Measurements from ENCODE around the gene ST3GAL3. TPM values are rescaled to one million over a fixed set of nuclear protein-coding genes. Genes with fewer than 3 reads are reported as not detected.

ST3GAL3 gene
- total and polyA plus RNA-seq, 10 of the 15 experiments (the other 5 are each of a cell fraction or from before 2014, with no cell fraction given), result 1.2 to 19.3 (median 11.0) TPM

GRCh38 chr1:43873851-43874250, 166.5 kb downstream of the ST3GAL3 start:
- CTCF ChIA-PET, result interaction anchor here (0.9 to 1.0 kb wide), 2 partner anchors 61 to 104 kb away, joined by 3 read pairs; no protein-coding TSS in a partner anchor

GRCh38 chr1:43874716-43875115, 167.4 kb downstream of the ST3GAL3 start:
- H3K4me1 ChIP-seq (ENCODE audit: control insufficient read depth, insufficient read depth, low read length), result no peaks in the 10 kb centered on the region
- no peak for ATAC-seq
- no peaks in the 10 kb centered on the region for H3K9me3 ChIP-seq (replicated peaks; ENCODE audit: control insufficient read depth, insufficient read depth, low read length)
- WGBS (ENCODE audit: insufficient coverage, insufficient replicate concordance, low lambda C conversion rate, missing lambda C conversion rate), result 80% methylated on average over 3 of the region's 3 CpGs
- H3K79me2 ChIP-seq (ENCODE audit: control insufficient read depth, insufficient read depth, low read length), result no peaks in the 10 kb centered on the region
- no peak for DNase-seq (ENCODE audit: low read depth, low spot score)
- no peak overlapping the region for H2AFZ ChIP-seq (ENCODE audit: control insufficient read depth, low read depth, low read length)
- ChIA-PET CTCF (interaction anchor here (0.9 to 1.3 kb wide), 2 partner anchors 60 to 112 kb away, joined by 3 to 6 read pairs; no protein-coding TSS in a partner anchor), SMC1A (ENCODE audit: uncharacterized antibody, unreplicated experiment) (interaction anchor here (0.7 to 1.5 kb wide), 6 partner anchors 9 to 110 kb away, joined by 3 to 6 read pairs (median 3); no protein-coding TSS in a partner anchor), RAD21 (ENCODE audit: unreplicated experiment) (interaction anchor here (0.8 to 1.3 kb wide), 2 partner anchors 29 to 111 kb away, joined by 3 to 8 read pairs; no protein-coding TSS in a partner anchor), POLR2A (no interaction called here)
- H3K9ac ChIP-seq (ENCODE audit: control insufficient read depth, insufficient read depth, low read length), result no peak overlapping the region
- H3K27me3 ChIP-seq (replicated peaks in 1 of 2; ENCODE audit: control insufficient read depth in 2 of 2, insufficient read depth in 2 of 2, low read length in 1 of 2), result no peaks in the 10 kb centered on the region
- H3K4me3 ChIP-seq, result no peak overlapping the region
- no peak for FAIRE-seq
- no peak overlapping the region for H3K4me2 ChIP-seq (ENCODE audit: control insufficient read depth, insufficient read depth)
- H4K20me1 ChIP-seq (ENCODE audit: control insufficient read depth, insufficient read depth), result no peaks in the 10 kb centered on the region
- BruUV-seq (replicated peaks), result no TSS peak
- no peak overlapping the region for H3K27ac ChIP-seq (ENCODE audit: control insufficient read depth, insufficient read depth)
- intact Hi-C loops (cut with micrococcal nuclease; ENCODE audit: unreplicated experiment), result no loop called here
- in situ Hi-C loops (cut with MboI), result no loop called here
- H3K36me3 ChIP-seq (ENCODE audit: control insufficient read depth in 2 of 2, insufficient read depth in 2 of 2, low read length in 1 of 2), result no peaks in the 10 kb centered on the region; a peak in 1 of 4 replicates
- TF ChIP-seq FOXK2 (IDR thresholded peaks at IDR 0.05), result no peak
- TF ChIP-seq HDAC2 (IDR thresholded peaks at IDR 0.05), result no peak
- TF ChIP-seq IRF3 (IDR thresholded peaks at IDR 0.05), result no peak
- no peak for TF ChIP-seq ZNF687 (IDR thresholded peaks at IDR 0.05)
- TF ChIP-seq SMAD5 (IDR thresholded peaks at IDR 0.05; ENCODE audit: low read depth), result no peak
- no peak for TF ChIP-seq MEF2A (IDR thresholded peaks at IDR 0.05; ENCODE audit: insufficient read depth, low read depth, low read length)

More at GRCh38 chr1:43873851-43874250, 166.5 kb downstream of the ST3GAL3 start:
- Histone ChIP-seq H3K9me3 (replicated peaks; ENCODE audit: control insufficient read depth, insufficient read depth, low read length) (no peaks in the 10 kb centered on the region), H2AFZ (ENCODE audit: control insufficient read depth, low read depth, low read length) (no peak overlapping the region), H3K9ac (ENCODE audit: control insufficient read depth, insufficient read depth, low read length) (no peak overlapping the region), H3K4me1 (ENCODE audit: control insufficient read depth, insufficient read depth, low read length) (no peaks in the 10 kb centered on the region), H3K4me2 (ENCODE audit: control insufficient read depth, insufficient read depth) (no peak overlapping the region), H3K27ac (ENCODE audit: control insufficient read depth, insufficient read depth) (no peak overlapping the region), H4K20me1 (ENCODE audit: control insufficient read depth, insufficient read depth) (no peaks in the 10 kb centered on the region), H3K79me2 (ENCODE audit: control insufficient read depth, insufficient read depth, low read length) (no peaks in the 10 kb centered on the region), H3K27me3 (replicated peaks in 1 of 2; ENCODE audit: control insufficient read depth in 2 of 2, insufficient read depth in 2 of 2, low read length in 1 of 2) (no peaks in the 10 kb centered on the region), H3K4me3 (no peak overlapping the region), H3K36me3 (ENCODE audit: control insufficient read depth in 2 of 2, insufficient read depth in 2 of 2, low read length in 1 of 2) (no peaks in the 10 kb centered on the region)
- no TSS peak for BruUV-seq (replicated peaks)
- FAIRE-seq, result no peak
- intact Hi-C loops (cut with micrococcal nuclease; ENCODE audit: unreplicated experiment), result no loop called here
- TF ChIP-seq MTA2 (IDR thresholded peaks at IDR 0.05; ENCODE audit: low read depth) (no peak), TCF12 (IDR thresholded peaks at IDR 0.05; ENCODE audit: low read depth, low read length) (no peak), JUNB (IDR thresholded peaks at IDR 0.05) (no peak), POLR2AphosphoS5 (IDR thresholded peaks at IDR 0.05; ENCODE audit: low read length) (no peak), DPF2 (IDR thresholded peaks at IDR 0.05) (no peak), TCF3 (IDR thresholded peaks at IDR 0.05; ENCODE audit: borderline replicate concordance, insufficient read depth, low read depth, low read length) (no peak), PAX8 (IDR thresholded peaks at IDR 0.05) (no peak), HDAC6 (IDR thresholded peaks at IDR 0.05; ENCODE audit: unreplicated experiment) (no peak), RBBP5 (conservative IDR thresholded peaks at IDR 0.05) (no peak), PKNOX1 (IDR thresholded peaks at IDR 0.05) (no peak), ASH2L (IDR thresholded peaks at IDR 0.05; ENCODE audit: borderline replicate concordance, low read depth) (no peak), NBN (IDR thresholded peaks at IDR 0.05) (no peak), BRCA1 (IDR thresholded peaks at IDR 0.05; ENCODE audit: low read depth, low read length) (no peak)
- POLR2A ChIA-PET, result no interaction called here
- in situ Hi-C loops (cut with MboI), result no loop called here
- RAD21 ChIA-PET (ENCODE audit: unreplicated experiment), result no interaction called here
- SMC1A ChIA-PET (ENCODE audit: uncharacterized antibody, unreplicated experiment), result no interaction called here
- no peak for ATAC-seq
- DNase-seq (ENCODE audit: low read depth, low spot score), result no peak

Data from GM12878 (cell line).